Middle frontal gyrus (tissue), 1 donor: ENCODE measurements around the gene SIVA1.
"Not testable (repeated sequence)": the region's sequence is repeated elsewhere in the genome, so short reads cannot be mapped to it uniquely, and the experiment has no call there.

Experiments used
- DNase-seq: peaks from one replicate; pipeline ENCODE4 v3.0.0-alpha.2; 2015; ENCODE audit warnings: low spot score; ENCODE audit errors: extremely low spot score

SIVA1 gene

GRCh38 chr14:104750753-104751057 lies 2.2 kb upstream of the SIVA1 start:
- DNase-seq: not testable (repeated sequence)

DNA sequence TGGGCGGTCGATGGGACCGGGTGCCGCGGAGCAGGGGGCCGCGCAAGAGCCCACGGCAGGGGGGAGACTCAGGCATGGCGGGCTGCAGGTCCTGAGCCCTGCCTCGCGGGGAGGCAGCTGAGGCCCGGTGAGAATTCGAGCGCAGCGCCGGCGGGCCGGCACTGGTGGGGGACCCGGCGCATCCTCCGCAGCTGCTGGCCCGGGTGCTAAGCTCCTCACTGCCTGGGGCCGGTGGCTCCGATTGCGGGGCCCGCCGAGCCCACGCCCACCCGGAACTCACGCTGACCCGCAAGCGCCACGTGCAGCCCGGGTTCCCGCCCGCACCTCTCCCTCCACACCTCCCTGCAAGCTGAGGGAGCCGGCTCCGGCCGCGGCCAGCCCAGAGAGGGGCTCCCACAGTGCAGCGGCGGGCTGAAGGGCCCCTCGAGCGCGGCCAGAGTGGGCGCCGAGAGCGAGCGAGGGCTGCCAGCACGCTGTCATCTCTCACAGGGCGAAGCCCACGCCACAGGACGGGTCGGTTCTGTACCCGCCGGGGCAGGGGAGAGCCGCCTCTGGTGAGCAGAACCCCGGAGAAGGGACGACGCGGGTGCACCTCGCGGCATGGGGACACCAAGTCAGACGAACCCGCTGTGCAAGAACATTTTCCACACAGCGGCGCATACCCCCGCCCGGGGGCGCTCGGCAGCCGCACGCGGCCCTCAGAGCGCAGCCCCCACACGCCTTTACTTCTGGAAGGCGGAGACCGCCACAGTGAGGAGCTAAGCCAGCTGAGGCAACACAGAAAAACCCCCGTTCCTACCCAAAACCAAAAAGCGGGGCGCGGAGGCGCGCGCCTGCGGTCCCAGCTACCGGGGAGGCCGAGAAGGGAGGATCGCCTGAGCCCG lies 1.2 kb upstream of the SIVA1 start:
- no peak for DNase-seq

GRCh38 chr14:104752423-104752734 lies 568 bp upstream of the SIVA1 start:
- no peak for DNase-seq

GRCh38 chr14:104753528-104754212 lies 723 bp downstream of the SIVA1 start:
- no peak for DNase-seq

GRCh38 chr14:104754213-104754851 lies 1.4 kb downstream of the SIVA1 start:
- no peak for DNase-seq

- no peak for DNase-seq
Measured at GRCh38 chr14:104755621-104756020, 2.7 kb downstream of the SIVA1 start.

- no peak for DNase-seq
Measured at GRCh38 chr14:104756477-104757237, 3.7 kb downstream of the SIVA1 start.

GRCh38 chr14:104757238-104757585 lies 4.3 kb downstream of the SIVA1 start:
- no peak for DNase-seq

- DNase-seq: no peak
Measured at GRCh38 chr14:104757681-104758392, 4.9 kb downstream of the SIVA1 start.

DNA sequence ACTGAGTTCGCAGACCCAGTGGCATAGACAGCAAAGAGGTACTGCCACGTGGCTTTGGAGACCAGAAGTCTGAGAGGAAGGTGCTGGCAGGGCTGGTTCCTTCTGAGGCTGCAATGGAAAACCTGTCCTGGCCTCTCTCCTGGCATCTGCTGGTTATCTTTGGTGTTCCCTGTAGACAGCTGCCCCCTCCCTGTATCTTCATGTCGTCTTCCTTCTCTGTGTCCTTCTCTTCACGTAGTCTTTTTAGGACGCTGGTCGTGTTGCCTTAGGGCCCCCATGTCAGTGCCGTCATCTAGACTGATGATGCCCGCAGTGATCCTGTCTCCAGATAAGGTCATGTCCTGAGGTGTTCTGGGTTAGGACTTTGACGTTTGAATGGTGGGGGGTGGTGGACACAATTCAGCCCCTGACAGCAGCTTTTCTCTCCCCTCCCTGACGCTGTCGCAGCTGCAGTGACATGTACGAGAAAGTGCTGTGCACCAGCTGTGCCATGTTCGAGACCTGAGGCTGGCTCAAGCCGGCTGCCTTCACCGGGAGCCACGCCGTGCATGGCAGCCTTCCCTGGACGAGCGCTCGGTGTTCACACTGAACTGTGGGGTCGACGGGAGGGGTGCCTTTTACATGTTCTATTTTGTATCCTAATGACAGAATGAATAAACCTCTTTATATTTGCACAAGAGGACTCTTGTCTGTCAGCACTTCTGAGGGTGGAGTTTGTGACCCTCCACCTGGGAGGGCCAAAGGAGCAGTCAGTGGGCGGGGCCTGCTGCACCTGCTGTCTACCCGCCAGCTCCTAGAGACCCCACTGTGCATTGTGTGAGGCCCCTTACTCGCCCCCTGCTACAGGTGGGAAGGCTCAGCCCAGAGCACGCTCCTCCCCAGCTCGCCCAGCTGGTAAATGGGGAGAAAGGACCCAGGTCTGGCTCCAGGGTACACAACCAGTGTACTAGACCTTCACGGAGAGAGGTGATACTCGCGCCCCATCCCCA lies 6.3 kb downstream of the SIVA1 start:
- no peak for DNase-seq

DNA sequence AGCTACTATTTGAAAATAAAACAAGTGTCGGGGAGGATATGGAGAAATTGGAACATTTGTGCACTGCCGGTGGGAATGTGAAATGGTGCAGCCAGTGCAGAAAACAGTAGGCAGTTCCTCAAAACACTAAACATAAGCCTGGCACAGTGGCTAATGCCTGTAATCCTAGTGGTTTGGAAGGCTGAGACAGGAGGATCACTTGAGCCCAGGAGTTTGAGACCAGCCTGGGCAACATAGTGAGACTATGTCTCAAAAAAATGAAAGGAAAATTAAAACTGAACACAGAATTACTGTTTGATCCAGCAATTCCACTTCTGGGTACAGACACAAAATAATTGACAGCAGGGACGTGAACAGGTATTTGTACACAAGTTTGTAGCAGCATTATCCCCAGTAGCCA lies 12.6 kb downstream of the SIVA1 start:
- no peak for DNase-seq

GRCh38 chr14:104766256-104766862 lies 13.4 kb downstream of the SIVA1 start:
- no peak for DNase-seq

DNA sequence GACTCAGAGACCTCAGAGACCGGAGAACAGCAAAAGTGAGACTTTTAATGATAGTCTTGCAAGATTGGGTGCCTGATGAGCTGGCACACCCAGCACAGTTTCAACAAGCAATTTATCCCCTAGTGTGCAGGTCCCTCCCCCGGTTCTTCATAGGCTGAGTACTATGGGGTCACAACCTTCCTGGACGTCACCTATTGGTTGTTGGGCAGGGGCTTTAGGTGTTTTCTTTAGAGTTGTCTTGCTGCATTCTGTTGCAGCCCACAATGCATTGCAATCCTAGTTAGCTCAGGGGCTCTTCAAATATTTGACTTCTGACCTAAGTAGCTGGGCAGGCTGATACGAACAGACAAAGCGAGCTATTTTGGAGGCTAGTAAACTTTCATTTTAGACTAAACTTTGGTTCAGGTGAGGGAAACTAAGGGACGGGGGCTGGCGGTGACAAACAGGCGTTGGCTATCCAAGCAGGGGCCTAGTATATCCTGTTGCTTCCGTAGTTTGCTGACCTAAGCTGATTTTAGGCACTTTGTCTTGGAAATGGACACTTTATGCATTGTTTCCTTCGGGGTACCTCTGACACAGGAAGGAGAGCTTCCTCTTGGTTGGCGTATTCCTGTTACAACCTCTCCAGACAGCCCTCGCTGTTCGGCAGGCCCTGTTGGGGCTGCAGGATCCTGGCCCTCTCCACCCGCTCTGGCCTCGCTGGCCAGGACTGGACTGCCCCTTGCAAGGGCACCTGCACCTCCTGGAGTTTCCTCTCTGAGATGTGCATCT lies 14.1 kb downstream of the SIVA1 start:
- DNase-seq: no peak

DNA sequence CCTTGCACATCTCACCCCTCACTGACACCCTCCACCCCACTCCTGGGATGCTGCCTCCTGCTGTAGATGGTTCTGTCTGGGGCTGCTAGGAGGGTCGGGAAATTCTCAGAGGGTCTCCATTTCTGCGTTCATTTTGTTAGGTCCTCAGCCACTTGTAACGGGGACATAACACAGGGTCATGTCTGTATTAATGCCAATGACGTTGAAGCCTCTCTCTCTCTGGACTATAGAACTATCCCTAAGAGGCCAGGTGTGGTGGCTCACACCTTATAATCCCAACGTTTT lies 14.6 kb downstream of the SIVA1 start:
- no peak for DNase-seq

DNA sequence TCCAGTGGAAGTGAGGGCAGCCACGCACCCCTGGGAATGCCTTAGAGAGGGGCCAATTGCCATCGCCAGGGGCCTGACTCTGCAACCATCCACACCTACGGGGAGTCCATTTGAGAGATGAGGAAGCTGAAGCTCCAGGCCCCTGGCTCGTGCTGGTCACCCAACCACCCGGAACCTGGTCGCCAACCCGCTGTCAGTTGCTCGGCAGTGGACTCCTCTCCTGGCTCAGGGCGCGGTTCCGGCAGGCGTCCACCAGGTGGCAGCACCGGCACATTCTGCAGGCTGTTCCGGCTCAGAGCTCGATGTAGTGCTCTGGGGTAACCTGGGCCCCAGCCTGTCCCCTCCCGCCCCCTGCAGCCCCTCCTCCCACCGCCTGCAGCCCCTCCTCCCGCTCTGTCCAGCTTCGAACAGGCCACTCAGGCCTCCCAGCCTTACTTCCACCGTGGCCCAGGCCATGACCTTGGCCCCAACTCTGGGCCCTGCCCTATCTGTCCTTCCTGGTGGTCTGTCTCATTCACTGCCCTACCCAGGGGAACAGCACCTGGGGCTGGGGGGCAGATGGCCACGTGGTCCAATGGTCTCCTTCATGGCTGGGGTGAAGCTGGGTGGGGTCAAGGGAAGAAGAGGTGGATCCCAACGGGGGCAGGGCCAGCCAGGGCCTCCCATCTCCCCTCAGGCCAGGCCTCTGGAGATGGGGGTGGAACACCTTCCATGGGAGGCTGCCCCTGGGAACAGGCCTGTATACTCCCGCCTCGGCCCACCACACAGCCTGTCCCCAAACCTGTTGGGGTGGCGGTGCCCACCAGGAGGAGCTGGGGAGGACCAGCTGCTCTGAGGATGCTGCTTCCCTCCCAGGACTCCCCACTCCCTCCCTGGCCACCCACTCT lies 15.7 kb downstream of the SIVA1 start:
- peak; percentile 82 for DNase-seq

GRCh38 chr14:104769324-104770071 lies 16.6 kb downstream of the SIVA1 start:
- no peak for DNase-seq

- no peak for DNase-seq
Measured at GRCh38 chr14:104770072-104770579, 17.2 kb downstream of the SIVA1 start.
